PC-9 (cell line): ENCODE results near the gene POLD3. TPM values are rescaled to one million over a fixed set of nuclear protein-coding genes. Genes with fewer than 3 reads are reported as not detected.

Experiments
- BruUV-seq: library from RNA; stranded (reverse); fragments of 400-500 nt; replicated peaks from 2 replicates; lab custom pipeline; 2021; lab: Mats Ljungman, UMichigan
- CTCF ChIA-PET: fragments of 300-600 bp; sonication (Branson Sonifier 250); formaldehyde crosslinking; loops from one replicate; lab custom pipeline; 2022; ENCODE audit warnings: antibody characterized with exemption; lab: Charles Lee
- POLR2A ChIA-PET: fragments of 300-600 bp; sonication (Branson Sonifier 250); formaldehyde crosslinking; loops from one replicate; lab custom pipeline; 2022; ENCODE audit warnings: antibody characterized with exemption; ENCODE audit not compliant: unreplicated experiment; lab: Charles Lee
- DNase-seq, 2 experiments: peaks; one replicate each; pipeline versions ENCODE4 v3.0.0 to v3.0.0-alpha.2; 2015 to 2022; ENCODE audit warnings: mixed read lengths in 1 of 2
- H2AFZ ChIP-seq: fragments of 200-600 bp; sonication (generic); 2 replicates; pipeline ENCODE4 v1.8.1; 2017; ENCODE audit warnings: antibody characterized with exemption
- H3F3A ChIP-seq: fragments of 200-600 bp; sonication (generic); 2 replicates; pipeline ENCODE4 v1.8.1; 2017; ENCODE audit warnings: antibody characterized with exemption, mild to moderate bottlenecking, low read depth; ENCODE audit not compliant: insufficient read depth
- H3K27ac ChIP-seq: fragments of 200-600 bp; sonication (generic); 2 replicates; pipeline ENCODE4 v1.6.1; 2016; ENCODE audit warnings: mixed run types
- H3K27me3 ChIP-seq: fragments of 200-600 bp; sonication (generic); 2 replicates; pipeline ENCODE4 v1.6.1; 2016; ENCODE audit warnings: low read depth, mixed run types; ENCODE audit not compliant: insufficient read depth
- H3K36me3 ChIP-seq: fragments of 200-600 bp; sonication (generic); 2 replicates; pipeline ENCODE4 v1.6.1; 2016; ENCODE audit warnings: low read depth, mixed run types
- H3K4me1 ChIP-seq: fragments of 200-600 bp; sonication (generic); replicated peaks from 2 replicates; pipeline ENCODE4 v1.6.1; 2016; ENCODE audit warnings: mixed run types; ENCODE audit not compliant: insufficient read depth
- H3K4me2 ChIP-seq: fragments of 200-600 bp; sonication (generic); 2 replicates; pipeline ENCODE4 v1.6.1; 2017; ENCODE audit warnings: mixed run types
- H3K4me3 ChIP-seq: fragments of 200-600 bp; sonication (generic); 2 replicates; pipeline ENCODE4 v1.6.1; 2016; ENCODE audit warnings: mixed run types
- H3K79me2 ChIP-seq: fragments of 200-600 bp; sonication (generic); 2 replicates; pipeline ENCODE4 v1.6.1; 2017; ENCODE audit warnings: low read depth, mixed run types
- H3K9me2 ChIP-seq: fragments of 200-600 bp; sonication (generic); 2 replicates; pipeline ENCODE4 v1.8.1; 2017; ENCODE audit warnings: mild to moderate bottlenecking; ENCODE audit not compliant: insufficient read depth
- H3K9me3 ChIP-seq: fragments of 200-600 bp; sonication (generic); 2 replicates; pipeline ENCODE4 v1.8.1; 2016; ENCODE audit warnings: low read depth; ENCODE audit not compliant: insufficient read depth
- H4K20me1 ChIP-seq: fragments of 200-600 bp; sonication (generic); 2 replicates; pipeline ENCODE4 v1.8.1; 2017; ENCODE audit not compliant: insufficient read depth
- CTCF ChIP-seq: fragments of 200-600 bp; sonication (generic); conservative IDR thresholded peaks from 2 replicates; pipeline ENCODE4 v1.6.1; 2017; ENCODE audit warnings: mixed run types, antibody characterized with exemption, mild to moderate bottlenecking, moderate library complexity
- EZH2 ChIP-seq: fragments of 200-600 bp; sonication (generic); IDR thresholded peaks from 2 replicates; pipeline ENCODE4 v1.8.0; 2017; ENCODE audit warnings: antibody characterized with exemption, low read depth
- intact Hi-C: fragments of 100-400 bp; cut with micrococcal nuclease; formaldehyde crosslinking; loops from one replicate; pipeline ENCODE4 v1.10.0; 2022; ENCODE audit not compliant: unreplicated experiment
- total RNA-seq: library from RNA; stranded (reverse); gene quantifications from 2 replicates; pipeline ENCODE4 v1.2.3, GENCODE V29; 2021

Gene POLD3
- total RNA-seq, 1 experiment from 2014 or later, result 44.1 TPM

GRCh38 chr11:74680703-74681531 lies 88.5 kb downstream of the POLD3 start:
- no peaks in the 10 kb centered on the region for H3K27me3 ChIP-seq
- no peaks in the 10 kb centered on the region for H3K9me3 ChIP-seq
- no peaks in the 10 kb centered on the region for H3K79me2 ChIP-seq
- H3K9me2 ChIP-seq, result no peaks in the 10 kb centered on the region
- ChIA-PET CTCF (no interaction called here), POLR2A (no interaction called here)
- no peak overlapping the region for H3K4me3 ChIP-seq
- no peaks in the 10 kb centered on the region for H3K36me3 ChIP-seq
- no peaks in the 10 kb centered on the region for H3K4me1 ChIP-seq
- intact Hi-C loops, result no loop called here
- H3K27ac ChIP-seq, result no peak overlapping the region
- H2AFZ ChIP-seq, result no peak overlapping the region
- no TSS peak for BruUV-seq
- no peak overlapping the region for H3K4me2 ChIP-seq
- no peaks in the 10 kb centered on the region for H4K20me1 ChIP-seq
- TF ChIP-seq EZH2 (no peak), CTCF (no peak)
- no peak for DNase-seq
- no peaks in the 10 kb centered on the region for H3F3A ChIP-seq

DNA sequence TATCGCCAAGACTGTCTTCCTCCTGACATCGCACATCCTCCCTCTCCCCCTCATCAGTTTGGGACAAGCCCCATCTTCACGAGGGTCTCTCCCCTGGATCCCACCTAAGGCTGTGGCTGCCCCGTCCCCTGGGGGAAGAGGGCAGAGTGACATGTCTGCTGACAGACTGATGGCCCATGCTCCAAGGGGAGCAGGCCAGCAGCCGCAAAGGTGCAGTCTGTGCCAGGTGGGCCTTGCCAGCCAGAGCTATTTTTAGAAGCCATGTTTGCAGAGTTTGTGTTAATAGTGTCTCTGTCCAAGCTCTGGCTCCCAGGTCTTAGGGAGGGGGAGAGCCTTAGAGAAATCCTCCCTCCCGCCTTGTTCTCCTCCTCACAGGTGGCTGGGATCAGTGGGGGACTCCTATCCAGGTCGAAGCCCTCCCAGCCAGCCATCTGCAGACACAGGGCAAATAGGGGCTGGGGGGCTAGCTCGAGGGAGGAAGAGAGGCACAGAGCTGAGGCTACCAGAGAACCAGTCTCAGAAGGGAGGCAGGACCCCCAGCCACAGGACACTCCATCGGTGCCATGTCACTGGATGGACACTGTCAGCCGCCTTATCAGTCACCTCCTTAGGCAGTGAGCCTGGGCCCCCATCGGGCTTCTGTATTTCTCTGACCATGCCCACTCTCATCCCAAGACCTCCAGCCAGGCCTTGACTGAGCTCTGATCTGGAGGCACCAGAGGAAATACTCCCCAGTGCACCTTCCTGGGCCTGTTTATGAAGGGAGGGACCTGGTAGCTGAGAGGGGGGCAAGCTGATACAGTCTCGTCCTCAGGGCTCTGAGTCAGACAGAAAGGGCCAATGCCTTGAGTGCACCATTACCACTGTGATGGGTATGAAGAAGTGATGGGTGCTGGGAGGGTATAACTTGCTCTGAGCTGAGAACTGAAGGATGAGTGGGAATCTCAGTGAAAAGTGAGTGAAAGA lies 89.6 kb downstream of the POLD3 start:
- H3K4me1 ChIP-seq, result no peaks in the 10 kb centered on the region
- CTCF ChIA-PET, result interaction anchor here (1.0 kb wide), 2 partner anchors 11 to 20 kb away, joined by 3 to 4 read pairs; no protein-coding TSS in a partner anchor
- H3K36me3 ChIP-seq, result no peaks in the 10 kb centered on the region
- TF ChIP-seq CTCF, result no peak
- no peak for TF ChIP-seq EZH2
- BruUV-seq, result no TSS peak
- intact Hi-C loops, result no loop called here
- H3K27me3 ChIP-seq, result no peaks in the 10 kb centered on the region
- no peak overlapping the region for H3K4me2 ChIP-seq
- H3K9me3 ChIP-seq, result no peaks in the 10 kb centered on the region
- H3F3A ChIP-seq, result peaks cover 6% of the 10 kb centered on the region; the same call in 1 of the 2 replicates
- no peak overlapping the region for H3K4me3 ChIP-seq
- no peak overlapping the region for H2AFZ ChIP-seq
- POLR2A ChIA-PET, result interaction anchor here (0.6 kb wide), 1 partner anchor 710 kb away, joined by 4 read pairs; no protein-coding TSS in a partner anchor
- no peaks in the 10 kb centered on the region for H3K9me2 ChIP-seq
- H3K27ac ChIP-seq, result no peak overlapping the region
- DNase-seq, result no peak
- H4K20me1 ChIP-seq, result no peaks in the 10 kb centered on the region
- no peaks in the 10 kb centered on the region for H3K79me2 ChIP-seq

DNA sequence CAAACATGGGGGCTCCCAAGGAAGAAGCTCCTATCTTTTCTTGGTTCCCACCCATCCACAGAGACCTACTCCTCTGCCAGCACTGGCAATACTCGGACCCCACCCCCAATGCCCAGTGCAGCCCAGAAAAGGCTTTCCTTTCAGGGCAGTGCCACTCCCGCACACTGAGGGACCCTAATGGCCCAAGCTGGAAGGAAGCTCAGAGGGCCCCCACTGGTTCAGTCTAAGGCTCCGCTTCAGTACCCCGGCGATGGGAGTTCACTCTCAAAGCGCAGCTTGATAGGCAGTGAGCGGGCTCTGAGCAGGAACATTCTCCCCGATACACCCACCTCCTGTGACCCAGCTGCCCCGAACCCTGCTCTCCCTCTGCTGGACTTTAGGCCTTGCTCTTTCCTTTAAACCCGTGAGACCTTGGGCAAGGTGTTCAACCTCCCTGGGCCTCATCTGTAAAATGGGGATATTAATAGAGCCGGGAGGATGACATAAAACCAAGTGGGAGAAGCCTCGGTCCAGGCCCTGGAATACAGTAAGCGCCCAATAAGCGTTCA lies 90.4 kb downstream of the POLD3 start:
- Histone ChIP-seq H3K4me2 (no peak overlapping the region), H3K79me2 (no peaks in the 10 kb centered on the region), H3K36me3 (no peaks in the 10 kb centered on the region), H3K4me1 (0 out of 2 replicates have a peak, but pooled peaks cover 4% of the 10 kb centered on the region), H3F3A (peaks cover 6% of the 10 kb centered on the region; the same call in 1 of the 2 replicates), H3K27me3 (no peaks in the 10 kb centered on the region), H4K20me1 (no peaks in the 10 kb centered on the region), H3K9me3 (no peaks in the 10 kb centered on the region), H2AFZ (no peak overlapping the region), H3K27ac (no peak overlapping the region), H3K4me3 (no peak overlapping the region), H3K9me2 (no peaks in the 10 kb centered on the region)
- intact Hi-C loops, result no loop called here
- CTCF ChIA-PET, result interaction anchor here (1.0 kb wide), 2 partner anchors 10 to 20 kb away, joined by 3 to 4 read pairs; no protein-coding TSS in a partner anchor
- no peak for DNase-seq
- TF ChIP-seq CTCF, result no peak
- no peak for TF ChIP-seq EZH2
- POLR2A ChIA-PET, result no interaction called here
- BruUV-seq, result no TSS peak
